GM12891 (cell line): Measurements from ENCODE around the gene TNFSF11.

Experiments used
- POLR2A ChIP-seq: IDR thresholded peaks from 2 replicates; pipeline ENCODE4 v1.6.1; 2011; ENCODE audit warnings: low read depth, low read length, control low read depth
- POLR2AphosphoS5 ChIP-seq: IDR thresholded peaks from 2 replicates; pipeline ENCODE4 v1.6.1; 2011; ENCODE audit warnings: low read depth, low read length, control low read depth

DNA sequence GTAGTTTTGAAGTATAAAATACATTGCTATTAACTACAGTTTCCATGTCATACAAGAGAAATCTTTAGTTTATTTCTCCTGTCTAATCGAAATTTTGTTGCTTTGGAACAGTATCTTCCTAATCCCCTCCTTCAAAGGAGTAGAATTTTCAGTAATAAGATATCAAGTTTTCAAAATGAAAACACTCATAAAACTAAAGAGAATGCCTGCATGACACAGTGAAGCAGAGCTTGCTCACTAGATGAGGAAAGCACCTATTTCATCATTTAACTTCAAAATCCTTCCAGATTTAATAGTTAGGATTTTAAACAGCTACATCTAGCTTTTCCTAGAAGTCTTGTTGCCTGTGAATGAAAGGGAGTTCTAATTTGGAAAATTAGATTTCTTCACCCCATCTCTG is 80.8 kb downstream of the TNFSF11 start:
- TF ChIP-seq POLR2A (no peak), POLR2AphosphoS5 (no peak)
